Nephron (organoid): ENCODE measurements around the gene OSBP2.

Experiments used
- H3K27ac Mint-ChIP-seq, 3 experiments: 2 replicates each; pipeline ENCODE4 v1.8.0; 2020; ENCODE audit warnings: mixed read lengths in 3 of 3, mild to moderate bottlenecking in 2 of 3, moderate library complexity in 1 of 3
- H3K27me3 Mint-ChIP-seq: 2 replicates; pipeline ENCODE4 v1.8.0; 2021; ENCODE audit warnings: low read depth, mild to moderate bottlenecking, moderate library complexity, mixed read lengths
- H3K36me3 Mint-ChIP-seq: 2 replicates; pipeline ENCODE4 v1.8.0; 2020; ENCODE audit warnings: low read depth, mixed read lengths
- H3K4me1 Mint-ChIP-seq: 2 replicates; pipeline ENCODE4 v1.8.0; 2020; ENCODE audit warnings: mixed read lengths
- H3K4me3 Mint-ChIP-seq, 3 experiments: 2 replicates each; pipeline ENCODE4 v1.8.0; 2020; ENCODE audit warnings: mild to moderate bottlenecking in 3 of 3, mixed read lengths in 3 of 3, moderate library complexity in 2 of 3
- H3K9me3 Mint-ChIP-seq: 2 replicates; pipeline ENCODE4 v1.8.0; 2020; ENCODE audit warnings: mixed read lengths
- CTCF ChIP-seq, 3 experiments: fragments of 200-600 bp; sonication (generic); IDR thresholded peaks; one replicate each; pipeline ENCODE4 v1.5.0; 2021; ENCODE audit warnings: antibody characterized with exemption in 3 of 3; ENCODE audit not compliant: unreplicated experiment in 3 of 3

OSBP2 gene

DNA sequence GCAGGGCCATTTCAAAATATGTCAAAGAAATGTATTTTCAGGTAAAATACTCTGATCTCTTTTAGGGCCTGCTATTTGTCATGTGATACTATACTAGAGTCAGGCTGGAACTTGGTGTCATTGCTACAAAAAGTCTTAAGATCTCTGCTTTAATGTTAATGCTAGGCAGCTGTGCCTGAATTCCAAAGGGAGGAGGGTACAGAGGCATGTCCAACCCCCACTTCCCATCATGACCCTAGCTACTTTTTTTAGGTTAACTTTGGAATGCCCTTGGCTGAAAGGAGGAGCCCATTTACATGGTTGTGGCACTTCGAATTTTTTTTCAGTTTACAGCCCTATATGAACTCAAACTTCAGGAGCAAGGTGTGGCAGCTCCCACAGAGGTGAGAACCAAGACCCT is 58.1 kb downstream of the OSBP2 start:
- peak overlapping the region in 2 of 3 experiments; percentile 42 to 55 for H3K4me3 Mint-ChIP-seq
- no peaks in the 10 kb centered on the region for H3K9me3 Mint-ChIP-seq
- H3K27me3 Mint-ChIP-seq = peaks cover 4% of the 10 kb centered on the region
- no peak for TF ChIP-seq CTCF (IDR thresholded peaks at IDR 0.05; ENCODE audit: unreplicated experiment in 3 of 3)
- H3K36me3 Mint-ChIP-seq = no peaks in the 10 kb centered on the region
- peak overlapping the region in 2 of 3 experiments; percentile 26 to 56 for H3K27ac Mint-ChIP-seq
- peaks cover 29% of the 10 kb centered on the region for H3K4me1 Mint-ChIP-seq

- Mint-ChIP-seq H3K27me3 (peaks cover 5% of the 10 kb centered on the region), H3K27ac (no peak overlapping the region), H3K9me3 (no peaks in the 10 kb centered on the region), H3K4me3 (peak overlapping the region in 1 of 3 experiments; percentile 55), H3K4me1 (peaks cover 29% of the 10 kb centered on the region), H3K36me3 (no peaks in the 10 kb centered on the region)
- no peak for TF ChIP-seq CTCF (IDR thresholded peaks at IDR 0.05; ENCODE audit: unreplicated experiment in 3 of 3)
Observed at GRCh38 chr22:30753701-30754100, 59.0 kb downstream of the OSBP2 start.

- Mint-ChIP-seq H3K27ac (peak overlapping the region in 1 of 3 experiments; percentile 49), H3K4me1 (peaks cover 29% of the 10 kb centered on the region), H3K4me3 (no peak overlapping the region), H3K27me3 (peaks cover 5% of the 10 kb centered on the region), H3K36me3 (no peaks in the 10 kb centered on the region), H3K9me3 (no peaks in the 10 kb centered on the region)
- TF ChIP-seq CTCF (IDR thresholded peaks at IDR 0.05; ENCODE audit: unreplicated experiment in 3 of 3) = no peak
Observed at GRCh38 chr22:30754521-30754920, 59.8 kb downstream of the OSBP2 start.

- Mint-ChIP-seq H3K9me3 (no peaks in the 10 kb centered on the region), H3K27ac (peak overlapping the region in 1 of 3 experiments; percentile 31), H3K36me3 (no peaks in the 10 kb centered on the region), H3K4me3 (no peak overlapping the region), H3K4me1 (peaks cover 29% of the 10 kb centered on the region), H3K27me3 (peaks cover 5% of the 10 kb centered on the region)
- peak; percentile 76 to 78 (median 76) for TF ChIP-seq CTCF (IDR thresholded peaks at IDR 0.05; ENCODE audit: unreplicated experiment in 3 of 3)
Observed at GRCh38 chr22:30754971-30755758, 60.5 kb downstream of the OSBP2 start.

- Mint-ChIP-seq H3K27me3 (peaks cover 5% of the 10 kb centered on the region), H3K9me3 (no peaks in the 10 kb centered on the region), H3K27ac (no peak overlapping the region), H3K4me1 (peaks cover 29% of the 10 kb centered on the region), H3K36me3 (no peaks in the 10 kb centered on the region), H3K4me3 (no peak overlapping the region)
- TF ChIP-seq CTCF (IDR thresholded peaks at IDR 0.05; ENCODE audit: unreplicated experiment in 3 of 3) = peak in 2 of 3 experiments; percentile 8 to 34
Observed at GRCh38 chr22:30755759-30756124, 61.1 kb downstream of the OSBP2 start.
